AG09319 (cell line): ENCODE measurements around the gene ADCK2.

Experiments used
- DNase-seq: peaks from one replicate; pipeline ENCODE4 v3.0.0-alpha.2; 2010; ENCODE audit warnings: low read depth; ENCODE audit errors: extremely low read depth
- TF ChIP-seq, protein P1 (sequence below): IDR thresholded peaks from 2 replicates; pipeline ENCODE4 v1.5.1; 2011; ENCODE audit warnings: low read depth, mild to moderate bottlenecking, inconsistent platforms, low read length, moderate library complexity

ADCK2 gene

DNA sequence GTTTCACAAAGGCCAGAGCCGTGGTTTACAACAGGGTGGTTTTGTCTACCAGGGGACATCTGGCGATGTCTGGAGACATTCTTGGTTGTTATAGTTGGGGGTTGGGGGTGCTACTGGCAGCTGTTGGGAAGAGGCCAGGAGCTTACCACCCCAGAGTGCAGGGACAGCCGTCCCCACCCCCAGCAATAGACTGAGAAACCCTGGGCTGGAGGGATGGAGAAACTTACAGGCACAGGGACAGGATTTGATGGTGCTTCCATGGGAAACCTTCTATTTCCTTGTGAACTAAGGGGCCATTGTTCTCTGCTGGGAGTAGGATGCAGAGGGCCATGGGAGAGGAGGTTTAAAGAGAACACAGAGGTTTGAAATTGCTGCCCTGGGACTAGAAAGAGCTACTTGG lies 10.9 kb downstream of the ADCK2 start:
- no peak for DNase-seq
- TF ChIP-seq, protein P1, sequence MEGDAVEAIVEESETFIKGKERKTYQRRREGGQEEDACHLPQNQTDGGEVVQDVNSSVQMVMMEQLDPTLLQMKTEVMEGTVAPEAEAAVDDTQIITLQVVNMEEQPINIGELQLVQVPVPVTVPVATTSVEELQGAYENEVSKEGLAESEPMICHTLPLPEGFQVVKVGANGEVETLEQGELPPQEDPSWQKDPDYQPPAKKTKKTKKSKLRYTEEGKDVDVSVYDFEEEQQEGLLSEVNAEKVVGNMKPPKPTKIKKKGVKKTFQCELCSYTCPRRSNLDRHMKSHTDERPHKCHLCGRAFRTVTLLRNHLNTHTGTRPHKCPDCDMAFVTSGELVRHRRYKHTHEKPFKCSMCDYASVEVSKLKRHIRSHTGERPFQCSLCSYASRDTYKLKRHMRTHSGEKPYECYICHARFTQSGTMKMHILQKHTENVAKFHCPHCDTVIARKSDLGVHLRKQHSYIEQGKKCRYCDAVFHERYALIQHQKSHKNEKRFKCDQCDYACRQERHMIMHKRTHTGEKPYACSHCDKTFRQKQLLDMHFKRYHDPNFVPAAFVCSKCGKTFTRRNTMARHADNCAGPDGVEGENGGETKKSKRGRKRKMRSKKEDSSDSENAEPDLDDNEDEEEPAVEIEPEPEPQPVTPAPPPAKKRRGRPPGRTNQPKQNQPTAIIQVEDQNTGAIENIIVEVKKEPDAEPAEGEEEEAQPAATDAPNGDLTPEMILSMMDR = no peak

DNA sequence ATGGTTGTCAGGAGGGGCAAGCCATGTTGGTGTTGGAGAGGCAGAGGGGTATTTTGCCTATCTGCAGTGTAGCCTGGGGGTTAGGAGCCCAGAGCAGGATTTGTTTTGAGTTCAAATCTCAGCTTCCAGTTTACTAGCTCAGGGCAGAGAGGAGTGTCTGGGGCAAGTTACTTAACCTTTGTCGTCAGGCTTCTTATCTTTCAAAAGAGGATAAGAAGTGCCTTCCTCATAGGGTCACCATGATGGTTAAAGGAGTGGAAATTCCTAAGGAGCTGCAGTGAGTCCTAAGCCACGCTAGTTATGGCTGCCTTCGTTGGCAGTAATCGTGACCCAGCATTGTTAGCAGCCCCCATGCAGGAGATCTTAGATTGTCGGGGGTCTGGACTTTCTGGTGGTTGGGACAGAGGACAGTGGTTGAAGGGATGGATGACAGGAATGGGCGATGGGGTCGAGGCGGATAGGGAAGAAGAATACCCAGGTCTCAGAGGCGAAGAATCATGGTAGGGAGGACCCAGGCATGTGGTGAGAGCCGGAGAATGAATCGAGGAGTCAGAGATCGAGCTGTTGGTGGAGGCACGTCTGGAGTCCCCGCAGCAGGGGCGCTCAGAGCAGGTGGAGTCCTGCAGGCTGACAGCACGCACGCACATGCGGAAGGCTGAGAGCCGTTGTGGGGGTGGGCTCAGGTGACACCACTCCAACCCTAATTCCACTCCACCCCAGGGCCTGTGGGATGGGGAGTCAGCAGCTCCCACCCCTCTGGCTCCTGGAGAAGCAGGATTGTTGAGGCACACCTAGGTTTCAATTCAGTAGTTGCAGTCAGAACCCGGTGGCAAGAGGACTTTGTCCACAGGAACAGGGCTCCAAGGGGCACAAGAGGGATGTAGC lies 11.6 kb downstream of the ADCK2 start:
- TF ChIP-seq, protein P1 = no peak
- no peak for DNase-seq

DNA sequence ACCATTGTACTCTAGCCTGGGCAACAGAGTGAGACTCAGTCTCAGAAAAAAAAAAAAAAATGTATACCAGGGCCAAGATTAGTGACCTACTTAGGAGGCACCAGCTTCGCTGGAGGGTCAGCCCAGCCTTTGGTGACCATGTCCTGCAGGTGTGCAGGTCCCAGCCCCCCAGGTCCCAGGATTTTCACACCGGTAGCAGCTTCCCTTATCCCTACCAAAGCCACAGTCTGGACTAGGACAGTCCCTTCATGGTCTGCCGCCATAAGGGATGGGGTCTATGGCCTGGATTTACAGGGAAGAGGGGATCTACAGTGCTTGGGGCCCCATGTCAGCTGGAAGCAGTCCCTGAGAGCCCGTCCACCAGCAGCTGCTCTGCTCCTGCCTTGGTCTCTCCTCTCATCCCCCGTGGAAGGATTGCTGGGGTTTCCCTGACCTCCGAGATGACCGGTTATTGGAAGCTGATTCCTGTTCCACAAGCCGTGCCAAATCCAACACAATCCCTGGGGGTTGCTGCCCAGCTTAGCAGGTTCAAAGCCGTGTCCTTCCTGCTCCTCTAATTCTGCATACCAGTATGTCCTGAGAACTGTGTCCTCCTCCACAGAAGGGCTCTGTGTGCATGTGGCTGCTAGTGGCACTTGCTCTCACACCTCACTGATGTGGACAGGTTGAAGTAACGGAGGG lies 12.8 kb downstream of the ADCK2 start:
- TF ChIP-seq, protein P1 = no peak
- no peak for DNase-seq

DNA sequence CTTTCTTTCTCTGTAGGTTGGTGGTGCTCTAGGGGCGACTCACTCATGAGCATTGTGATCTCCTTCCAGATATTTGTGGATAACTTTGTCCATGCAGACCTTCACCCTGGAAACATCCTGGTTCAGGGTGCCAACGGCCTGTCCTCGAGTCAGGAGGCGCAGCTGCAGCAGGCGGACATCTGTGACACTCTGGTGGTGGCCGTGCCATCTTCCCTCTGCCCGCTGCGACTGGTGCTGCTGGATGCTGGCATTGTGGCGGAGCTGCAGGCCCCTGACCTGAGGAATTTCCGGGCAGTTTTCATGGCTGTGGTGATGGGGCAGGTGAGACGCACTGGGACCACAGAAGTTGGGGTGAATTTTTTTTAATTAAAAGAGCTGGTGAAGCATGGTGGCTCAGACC lies 14.2 kb downstream of the ADCK2 start:
- no peak for DNase-seq
- TF ChIP-seq, protein P1 = no peak

DNA sequence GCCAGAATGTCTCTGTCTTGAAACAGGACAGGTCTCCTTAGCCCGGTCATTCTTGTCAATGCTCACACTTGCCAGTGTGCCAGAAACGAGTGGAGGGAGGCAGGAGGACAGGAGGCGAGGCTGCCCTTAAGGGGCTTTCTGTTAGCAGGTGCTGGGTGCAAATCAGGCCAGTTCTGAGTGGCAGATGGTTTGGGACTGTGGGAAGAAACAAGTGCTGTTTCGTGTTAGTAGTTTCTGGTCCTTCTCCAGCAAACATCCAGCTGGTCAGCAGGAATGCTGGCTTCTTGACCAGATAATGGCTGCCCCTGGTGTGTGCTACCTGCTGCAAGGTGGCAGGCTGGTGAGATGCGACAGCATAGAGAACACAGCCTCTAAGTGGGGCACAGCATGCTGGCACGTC lies 15.6 kb downstream of the ADCK2 start:
- DNase-seq = no peak
- TF ChIP-seq, protein P1 = no peak

DNA sequence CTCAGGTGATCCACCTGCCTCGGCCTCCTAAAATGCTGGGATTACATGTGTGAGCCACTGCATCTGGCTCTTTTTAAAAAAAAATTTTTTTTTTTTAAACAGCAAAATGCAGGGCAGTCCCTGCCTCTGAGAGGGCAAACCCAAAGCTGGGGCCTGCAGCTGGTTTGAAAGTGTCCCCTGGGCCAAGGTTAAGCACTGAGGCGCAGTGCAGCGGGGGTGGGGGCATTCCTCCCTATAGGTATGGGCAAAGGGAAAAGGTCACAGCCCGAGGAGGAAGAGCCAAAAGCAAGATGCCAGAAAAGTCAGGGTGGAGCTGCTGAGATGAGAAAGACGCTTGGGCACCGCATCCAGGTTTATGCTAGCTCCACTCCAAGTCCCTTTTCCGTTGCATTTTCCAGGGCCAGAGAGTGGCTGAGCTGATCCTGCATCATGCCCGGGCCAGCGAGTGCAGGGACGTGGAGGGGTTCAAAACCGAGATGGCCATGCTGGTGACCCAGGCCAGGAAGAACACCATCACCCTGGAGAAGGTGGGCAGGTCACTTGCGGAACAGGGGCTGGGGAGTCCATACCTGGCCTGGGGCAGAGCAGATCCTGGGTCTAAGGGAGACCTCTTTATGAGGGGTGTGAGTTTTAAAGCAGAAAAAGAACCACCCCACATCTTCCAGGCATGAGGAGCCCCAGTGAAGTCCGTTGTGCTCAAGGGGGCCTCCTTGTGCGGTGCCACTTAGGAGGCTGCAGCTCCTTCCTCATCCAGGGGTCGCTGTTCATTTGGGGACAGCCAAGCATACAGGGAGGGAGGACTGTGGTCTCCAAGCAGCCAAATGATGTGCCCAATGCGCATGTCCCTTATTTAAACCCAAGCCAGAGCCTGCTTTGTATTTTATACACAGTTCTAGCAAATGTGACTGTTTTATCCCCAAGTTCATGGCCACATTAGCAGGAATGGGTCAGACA lies 16.7 kb downstream of the ADCK2 start:
- TF ChIP-seq, protein P1 = no peak
- DNase-seq = no peak
